ENCODE data around the gene GLIPR2. TPM values are rescaled to one million over a fixed set of nuclear protein-coding genes. Genes with fewer than 3 reads are reported as not detected.

GLIPR2 gene
- total and polyA plus RNA-seq, 2 of the 13 experiments (the other 11 are each of a cell fraction or from before 2014, with no cell fraction given), result 0.08 to 0.42 TPM

DNA sequence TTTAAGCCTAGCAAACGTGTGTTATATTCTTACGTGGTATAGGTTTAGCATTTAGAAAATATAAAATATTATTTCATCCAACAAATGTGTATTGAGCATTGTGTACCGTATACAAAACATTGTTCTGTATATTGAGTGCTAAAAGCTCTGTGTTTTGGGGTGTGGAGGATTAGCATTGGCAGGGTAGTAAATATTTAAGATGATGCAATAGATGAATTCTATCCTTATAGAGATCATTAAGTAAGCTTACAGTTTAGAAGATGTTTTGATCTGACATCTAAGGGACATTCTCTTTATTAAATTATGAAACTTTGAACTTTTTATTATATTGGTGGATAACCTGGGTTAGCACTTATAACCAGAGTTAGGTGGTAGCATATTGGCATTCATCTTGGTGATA lies 48.5 kb upstream of the GLIPR2 start:
- ATAC-seq (no peak), DNase-seq (ENCODE audit: low spot score) (no peak), FAIRE-seq (no peak)
- no peak overlapping the region for H3K4me3 ChIP-seq (replicated peaks in 1 of 3; ENCODE audit: insufficient read depth in 1 of 3, low read depth in 2 of 3, low read length in 3 of 3)
- no peak overlapping the region for H3K4me2 ChIP-seq (ENCODE audit: low read depth, low read length)
- no peak overlapping the region for H3K9ac ChIP-seq (ENCODE audit: insufficient read depth, low read depth, low read length)
- in situ Hi-C loops (cut with HindIII; ENCODE audit: extremely low pct_ligation_motif_present, low pct_unique_long_range_greater_than_20kb) (no loop called here), intact Hi-C loops (cut with micrococcal nuclease; ENCODE audit: unreplicated experiment) (no loop called here)
- H4K20me1 ChIP-seq (ENCODE audit: insufficient read depth, low read length), result no peaks in the 10 kb centered on the region
- no peaks in the 10 kb centered on the region for H3K36me3 ChIP-seq (replicated peaks in 1 of 2; ENCODE audit: control insufficient read depth in 1 of 2, insufficient read depth in 2 of 2, low read length in 2 of 2)
- H3K27ac ChIP-seq (ENCODE audit: extremely low read length, insufficient read depth, low read length), result no peak overlapping the region
- ChIA-PET CTCF (ENCODE audit: low intra/inter-chr PET ratio, low total read pairs) (no interaction called here), POLR2A (no interaction called here)
- H3K9me3 ChIP-seq (ENCODE audit: low read length), result no peaks in the 10 kb centered on the region
- H3K27me3 ChIP-seq (ENCODE audit: control insufficient read depth in 1 of 2, insufficient read depth in 2 of 2, low read length in 2 of 2), result no peaks in the 10 kb centered on the region
- 62% methylated on average over 3 of the region's 3 CpGs for WGBS (ENCODE audit: low lambda C conversion rate)
- no peaks in the 10 kb centered on the region for H3K79me2 ChIP-seq (ENCODE audit: insufficient read depth, low read length)
- H3K4me1 ChIP-seq (ENCODE audit: insufficient read depth, low read length), result peaks cover 32% of the 10 kb centered on the region
- BruUV-seq (replicated peaks), result no TSS peak
- H2AFZ ChIP-seq (ENCODE audit: low read length), result no peak overlapping the region
- TF ChIP-seq NFRKB (IDR thresholded peaks at IDR 0.05) (no peak), ZNF558 (CRISPR knock-in tag; IDR thresholded peaks at IDR 0.05; ENCODE audit: borderline replicate concordance) (no peak), REST (IDR thresholded peaks at IDR 0.05; ENCODE audit: borderline replicate concordance in 1 of 2, low read depth in 1 of 2, low read length in 2 of 2) (no peak), MYC (CRISPR knock-in tag; IDR thresholded peaks at IDR 0.05; ENCODE audit: borderline replicate concordance) (no peak), MAFF (IDR thresholded peaks at IDR 0.05; ENCODE audit: low read depth, low read length) (no peak), ZNF792 (CRISPR knock-in tag; IDR thresholded peaks at IDR 0.05) (no peak), ATF7 (IDR thresholded peaks at IDR 0.05) (peak; percentile 61), ATF7 (CRISPR knock-in tag; IDR thresholded peaks at IDR 0.05) (no peak)
- TF ChIP-seq, protein P1, sequence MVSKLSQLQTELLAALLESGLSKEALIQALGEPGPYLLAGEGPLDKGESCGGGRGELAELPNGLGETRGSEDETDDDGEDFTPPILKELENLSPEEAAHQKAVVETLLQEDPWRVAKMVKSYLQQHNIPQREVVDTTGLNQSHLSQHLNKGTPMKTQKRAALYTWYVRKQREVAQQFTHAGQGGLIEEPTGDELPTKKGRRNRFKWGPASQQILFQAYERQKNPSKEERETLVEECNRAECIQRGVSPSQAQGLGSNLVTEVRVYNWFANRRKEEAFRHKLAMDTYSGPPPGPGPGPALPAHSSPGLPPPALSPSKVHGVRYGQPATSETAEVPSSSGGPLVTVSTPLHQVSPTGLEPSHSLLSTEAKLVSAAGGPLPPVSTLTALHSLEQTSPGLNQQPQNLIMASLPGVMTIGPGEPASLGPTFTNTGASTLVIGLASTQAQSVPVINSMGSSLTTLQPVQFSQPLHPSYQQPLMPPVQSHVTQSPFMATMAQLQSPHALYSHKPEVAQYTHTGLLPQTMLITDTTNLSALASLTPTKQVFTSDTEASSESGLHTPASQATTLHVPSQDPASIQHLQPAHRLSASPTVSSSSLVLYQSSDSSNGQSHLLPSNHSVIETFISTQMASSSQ (IDR thresholded peaks at IDR 0.05; ENCODE audit: low read depth), result no peak
- TF ChIP-seq, protein P1 (CRISPR knock-in tag; IDR thresholded peaks at IDR 0.05; ENCODE audit: borderline replicate concordance), result no peak
- TF ChIP-seq, protein P2, sequence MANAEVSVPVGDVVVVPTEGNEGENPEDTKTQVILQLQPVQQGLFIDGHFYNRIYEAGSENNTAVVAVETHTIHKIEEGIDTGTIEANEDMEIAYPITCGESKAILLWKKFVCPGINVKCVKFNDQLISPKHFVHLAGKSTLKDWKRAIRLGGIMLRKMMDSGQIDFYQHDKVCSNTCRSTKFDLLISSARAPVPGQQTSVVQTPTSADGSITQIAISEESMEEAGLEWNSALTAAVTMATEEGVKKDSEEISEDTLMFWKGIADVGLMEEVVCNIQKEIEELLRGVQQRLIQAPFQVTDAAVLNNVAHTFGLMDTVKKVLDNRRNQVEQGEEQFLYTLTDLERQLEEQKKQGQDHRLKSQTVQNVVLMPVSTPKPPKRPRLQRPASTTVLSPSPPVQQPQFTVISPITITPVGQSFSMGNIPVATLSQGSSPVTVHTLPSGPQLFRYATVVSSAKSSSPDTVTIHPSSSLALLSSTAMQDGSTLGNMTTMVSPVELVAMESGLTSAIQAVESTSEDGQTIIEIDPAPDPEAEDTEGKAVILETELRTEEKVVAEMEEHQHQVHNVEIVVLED (CRISPR knock-in tag; IDR thresholded peaks at IDR 0.05; ENCODE audit: borderline replicate concordance), result no peak
- TF ChIP-seq, protein P3, sequence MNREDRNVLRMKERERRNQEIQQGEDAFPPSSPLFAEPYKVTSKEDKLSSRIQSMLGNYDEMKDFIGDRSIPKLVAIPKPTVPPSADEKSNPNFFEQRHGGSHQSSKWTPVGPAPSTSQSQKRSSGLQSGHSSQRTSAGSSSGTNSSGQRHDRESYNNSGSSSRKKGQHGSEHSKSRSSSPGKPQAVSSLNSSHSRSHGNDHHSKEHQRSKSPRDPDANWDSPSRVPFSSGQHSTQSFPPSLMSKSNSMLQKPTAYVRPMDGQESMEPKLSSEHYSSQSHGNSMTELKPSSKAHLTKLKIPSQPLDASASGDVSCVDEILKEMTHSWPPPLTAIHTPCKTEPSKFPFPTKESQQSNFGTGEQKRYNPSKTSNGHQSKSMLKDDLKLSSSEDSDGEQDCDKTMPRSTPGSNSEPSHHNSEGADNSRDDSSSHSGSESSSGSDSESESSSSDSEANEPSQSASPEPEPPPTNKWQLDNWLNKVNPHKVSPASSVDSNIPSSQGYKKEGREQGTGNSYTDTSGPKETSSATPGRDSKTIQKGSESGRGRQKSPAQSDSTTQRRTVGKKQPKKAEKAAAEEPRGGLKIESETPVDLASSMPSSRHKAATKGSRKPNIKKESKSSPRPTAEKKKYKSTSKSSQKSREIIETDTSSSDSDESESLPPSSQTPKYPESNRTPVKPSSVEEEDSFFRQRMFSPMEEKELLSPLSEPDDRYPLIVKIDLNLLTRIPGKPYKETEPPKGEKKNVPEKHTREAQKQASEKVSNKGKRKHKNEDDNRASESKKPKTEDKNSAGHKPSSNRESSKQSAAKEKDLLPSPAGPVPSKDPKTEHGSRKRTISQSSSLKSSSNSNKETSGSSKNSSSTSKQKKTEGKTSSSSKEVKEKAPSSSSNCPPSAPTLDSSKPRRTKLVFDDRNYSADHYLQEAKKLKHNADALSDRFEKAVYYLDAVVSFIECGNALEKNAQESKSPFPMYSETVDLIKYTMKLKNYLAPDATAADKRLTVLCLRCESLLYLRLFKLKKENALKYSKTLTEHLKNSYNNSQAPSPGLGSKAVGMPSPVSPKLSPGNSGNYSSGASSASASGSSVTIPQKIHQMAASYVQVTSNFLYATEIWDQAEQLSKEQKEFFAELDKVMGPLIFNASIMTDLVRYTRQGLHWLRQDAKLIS (CRISPR knock-in tag; IDR thresholded peaks at IDR 0.05), result no peak
